Fibroblast of pulmonary artery (primary cell): ENCODE results near the gene LAMB1.
A peak's percentile ranks its signal among the peaks of the same experiment; 100 is the strongest.
"Not testable (repeated sequence)": the region's sequence is repeated elsewhere in the genome, so short reads cannot be mapped to it uniquely, and the experiment has no call there.

Experiments used
- DNase-seq: peaks from one replicate; pipeline ENCODE4 v3.0.0-alpha.2; 2010; ENCODE audit warnings: low read depth
- H3K4me3 ChIP-seq: replicated peaks from 2 replicates; pipeline ENCODE4 v1.5.1; 2011; ENCODE audit warnings: low read depth, mild to moderate bottlenecking, control low read depth, low read length, moderate library complexity
- CTCF ChIP-seq: IDR thresholded peaks from 2 replicates; pipeline ENCODE4 v1.5.1; 2011; ENCODE audit warnings: mild to moderate bottlenecking, control low read depth, low read length, inconsistent platforms; ENCODE audit errors: missing control alignments

Gene LAMB1

GRCh38 chr7:107933386-107934013, 69.5 kb downstream of the LAMB1 start:
- no peak overlapping the region for H3K4me3 ChIP-seq
- DNase-seq, result no peak
- no peak for TF ChIP-seq CTCF

- H3K4me3 ChIP-seq, result no peak overlapping the region
- no peak for DNase-seq
- no peak for TF ChIP-seq CTCF
These were observed 70.2 kb downstream of the LAMB1 start for GRCh38 chr7:107932805-107933204.

- no peak for TF ChIP-seq CTCF
These were observed 71.0 kb downstream of the LAMB1 start for GRCh38 chr7:107931740-107932515.

GRCh38 chr7:107926481-107926880, 76.5 kb downstream of the LAMB1 start:
- H3K4me3 ChIP-seq, result no peak overlapping the region
- no peak for DNase-seq
- no peak for TF ChIP-seq CTCF

More at GRCh38 chr7:107931740-107932515, 71.0 kb downstream of the LAMB1 start:
- peak; percentile 61 for DNase-seq
- no peak overlapping the region for H3K4me3 ChIP-seq

GRCh38 chr7:107924841-107925504, 78.0 kb downstream of the LAMB1 start:
- TF ChIP-seq CTCF, result no peak
- DNase-seq, result peak; percentile 62
- H3K4me3 ChIP-seq, result no peak overlapping the region

GRCh38 chr7:107922886-107923285, 80.1 kb downstream of the LAMB1 start:
- no peak for TF ChIP-seq CTCF
- no peak for DNase-seq
- no peak overlapping the region for H3K4me3 ChIP-seq

GRCh38 chr7:107921826-107922225, 81.1 kb downstream of the LAMB1 start:
- DNase-seq, H3K4me3 ChIP-seq: not testable (repeated sequence)
